HEK293 (cell line): ENCODE data around the gene PXYLP1.

Experiments
- CTCF ChIA-PET: fragments of 350-600 bp; formaldehyde crosslinking; extraction: SDS; loops from one replicate; lab custom pipeline; 2021; ENCODE audit warnings: antibody characterized with exemption; lab: Yijun Ruan, JAX
- POLR2A ChIA-PET: fragments of 300-600 bp; formaldehyde crosslinking; extraction: SDS; loops from one replicate; lab custom pipeline; 2020; ENCODE audit warnings: antibody characterized with exemption, inconsistent platforms; lab: Yijun Ruan, JAX
- H3K27ac ChIP-seq: fragments of 200-500 bp; sonication (Bioruptor generic); 2 replicates; pipeline ENCODE4 v1.5.1; 2014; ENCODE audit warnings: low read depth, low read length, control low read depth, inconsistent platforms; ENCODE audit errors: extremely low read depth
- H3K36me3 ChIP-seq, 2 experiments: fragments of 200-500 bp in 1 of 2; sonication (Bioruptor generic) in 1 of 2; 1 replicate in 1 of 2; 2 replicates in 1 of 2; pipeline ENCODE4 v1.5.1; 2014 to 2017; ENCODE audit warnings: inconsistent platforms in 2 of 2, low read length in 2 of 2; ENCODE audit not compliant: control insufficient read depth in 2 of 2, insufficient read depth in 1 of 2
- H3K4me1 ChIP-seq: fragments of 200-500 bp; sonication (Bioruptor generic); 2 replicates; pipeline ENCODE4 v1.5.1; 2014; ENCODE audit warnings: mild to moderate bottlenecking, low read length, inconsistent platforms; ENCODE audit not compliant: control insufficient read depth, insufficient read depth
- H3K4me3 ChIP-seq: 2 replicates; pipeline ENCODE4 v1.5.1; 2011; ENCODE audit warnings: low read depth, mild to moderate bottlenecking, control low read depth, low read length, moderate library complexity
- H3K9me3 ChIP-seq: fragments of 200-500 bp; sonication (Bioruptor generic); 2 replicates; pipeline ENCODE4 v1.5.1; 2014; ENCODE audit warnings: low read depth, low read length, inconsistent platforms; ENCODE audit not compliant: control insufficient read depth, insufficient read depth
- KLF7 ChIP-seq: fragments of 450-650 bp; formaldehyde crosslinking; IDR thresholded peaks from 2 replicates; pipeline ENCODE4 v1.5.1; 2016; ENCODE audit warnings: missing biosample characterization, missing genetic modification characterization, borderline replicate concordance
- ZBTB10 ChIP-seq: fragments of 450-650 bp; formaldehyde crosslinking; IDR thresholded peaks from 2 replicates; pipeline ENCODE4 v1.5.1; 2016; ENCODE audit warnings: missing biosample characterization, missing genetic modification characterization
- ZEB2 ChIP-seq: fragments of 450-650 bp; formaldehyde crosslinking; IDR thresholded peaks from 2 replicates; pipeline ENCODE4 v1.5.1; 2016; ENCODE audit warnings: missing biosample characterization, missing genetic modification characterization
- ZFHX2 ChIP-seq: fragments of 450-650 bp; formaldehyde crosslinking; conservative IDR thresholded peaks from 2 replicates; pipeline ENCODE4 v1.5.1; 2016; ENCODE audit warnings: missing biosample characterization, missing genetic modification characterization
- ZNF223 ChIP-seq: fragments of 450-650 bp; formaldehyde crosslinking; IDR thresholded peaks from 2 replicates; pipeline ENCODE4 v1.5.1; 2016; ENCODE audit warnings: missing biosample characterization, missing genetic modification characterization
- ZNF24 ChIP-seq: fragments of 450-650 bp; formaldehyde crosslinking; IDR thresholded peaks from 2 replicates; pipeline ENCODE4 v1.5.1; 2016; ENCODE audit warnings: missing biosample characterization, missing genetic modification characterization
- ZNF324 ChIP-seq: fragments of 450-650 bp; formaldehyde crosslinking; IDR thresholded peaks from 2 replicates; pipeline ENCODE4 v1.5.1; 2016; ENCODE audit warnings: missing biosample characterization, missing genetic modification characterization
- ZNF391 ChIP-seq: fragments of 450-650 bp; formaldehyde crosslinking; IDR thresholded peaks from 2 replicates; pipeline ENCODE4 v1.5.1; 2016; ENCODE audit warnings: low read depth, missing biosample characterization, missing genetic modification characterization, borderline replicate concordance
- ZNF548 ChIP-seq: fragments of 450-650 bp; formaldehyde crosslinking; IDR thresholded peaks from 2 replicates; pipeline ENCODE4 v1.5.1; 2016; ENCODE audit warnings: missing biosample characterization, missing genetic modification characterization
- ZNF654 ChIP-seq: fragments of 450-650 bp; formaldehyde crosslinking; IDR thresholded peaks from 2 replicates; pipeline ENCODE4 v1.5.1; 2016; ENCODE audit warnings: low read depth, missing biosample characterization, missing genetic modification characterization
- ZNF701 ChIP-seq: fragments of 450-650 bp; formaldehyde crosslinking; IDR thresholded peaks from 2 replicates; pipeline ENCODE4 v1.5.1; 2016; ENCODE audit warnings: missing biosample characterization, missing genetic modification characterization
- TF ChIP-seq, protein P1 (sequence below): fragments of 450-650 bp; formaldehyde crosslinking; IDR thresholded peaks from 2 replicates; pipeline ENCODE4 v1.5.1; 2016; ENCODE audit warnings: missing biosample characterization, missing genetic modification characterization
- TF ChIP-seq, protein P2 (sequence below): fragments of 450-650 bp; formaldehyde crosslinking; IDR thresholded peaks from 2 replicates; pipeline ENCODE4 v1.5.1; 2016; ENCODE audit warnings: missing biosample characterization, missing genetic modification characterization
- TF ChIP-seq, protein P3 (sequence below): fragments of 450-650 bp; formaldehyde crosslinking; IDR thresholded peaks from 2 replicates; pipeline ENCODE4 v1.5.1; 2016; ENCODE audit warnings: missing biosample characterization, missing genetic modification characterization
- TF ChIP-seq, protein P4 (sequence below): sonication (generic); formaldehyde crosslinking; IDR thresholded peaks from 2 replicates; pipeline ENCODE4 v1.8.1; 2022; ENCODE audit warnings: mild to moderate bottlenecking, moderate library complexity, missing genetic modification reagents
- TF ChIP-seq, protein P5 (sequence below): fragments of 450-650 bp; formaldehyde crosslinking; IDR thresholded peaks from 2 replicates; pipeline ENCODE4 v1.5.1; 2016; ENCODE audit warnings: missing biosample characterization, missing genetic modification characterization
- TF ChIP-seq, protein P6 (sequence below): fragments of 450-650 bp; formaldehyde crosslinking; IDR thresholded peaks from 2 replicates; pipeline ENCODE4 v1.5.1; 2016; ENCODE audit warnings: missing biosample characterization, missing genetic modification characterization

PXYLP1 gene

DNA sequence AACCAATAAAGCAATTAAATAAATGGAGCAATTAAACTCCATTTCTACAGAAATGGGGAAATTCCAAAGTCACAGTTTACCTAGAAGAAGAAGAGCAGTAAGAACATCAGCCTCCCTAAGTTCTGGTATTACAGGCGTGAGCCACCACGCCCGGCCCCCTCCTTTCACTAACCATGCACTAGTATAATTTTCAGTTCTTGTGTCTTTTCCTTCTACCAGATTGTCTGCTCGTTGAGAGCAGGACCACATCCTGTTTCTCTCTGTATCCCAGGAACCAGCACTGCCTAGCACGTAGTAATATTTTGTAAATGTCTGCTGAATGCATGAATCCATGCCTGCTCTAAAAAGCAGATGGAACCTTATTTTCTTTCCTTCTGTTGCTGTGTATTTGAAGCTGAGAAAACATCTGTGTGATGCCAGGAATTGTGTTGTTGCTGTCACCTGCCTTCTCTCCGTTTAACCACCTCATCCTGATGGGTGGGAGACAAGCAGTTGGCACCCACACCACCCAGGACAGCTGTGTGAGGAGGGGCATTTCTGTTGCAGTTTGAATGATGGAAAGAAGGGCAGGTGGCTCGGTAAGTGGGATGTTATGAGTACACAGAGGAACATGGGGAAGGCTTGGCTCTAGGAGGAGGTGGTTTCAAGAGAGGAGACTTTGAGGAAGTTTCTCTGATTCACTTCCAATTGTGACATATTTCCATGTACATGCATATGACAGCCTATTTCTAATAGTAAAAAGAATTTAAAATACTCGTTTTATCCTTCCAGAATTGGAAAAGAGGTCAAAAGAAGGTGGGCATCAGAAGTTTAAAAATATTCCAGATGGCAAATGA is 30.1 kb downstream of the PXYLP1 start:
- TF ChIP-seq KLF7 (no peak), ZBTB10 (tag by site-specific recombination) (no peak), ZNF548 (tag by site-specific recombination) (no peak), ZEB2 (no peak), ZNF223 (tag by site-specific recombination) (no peak)
- TF ChIP-seq, protein P1, sequence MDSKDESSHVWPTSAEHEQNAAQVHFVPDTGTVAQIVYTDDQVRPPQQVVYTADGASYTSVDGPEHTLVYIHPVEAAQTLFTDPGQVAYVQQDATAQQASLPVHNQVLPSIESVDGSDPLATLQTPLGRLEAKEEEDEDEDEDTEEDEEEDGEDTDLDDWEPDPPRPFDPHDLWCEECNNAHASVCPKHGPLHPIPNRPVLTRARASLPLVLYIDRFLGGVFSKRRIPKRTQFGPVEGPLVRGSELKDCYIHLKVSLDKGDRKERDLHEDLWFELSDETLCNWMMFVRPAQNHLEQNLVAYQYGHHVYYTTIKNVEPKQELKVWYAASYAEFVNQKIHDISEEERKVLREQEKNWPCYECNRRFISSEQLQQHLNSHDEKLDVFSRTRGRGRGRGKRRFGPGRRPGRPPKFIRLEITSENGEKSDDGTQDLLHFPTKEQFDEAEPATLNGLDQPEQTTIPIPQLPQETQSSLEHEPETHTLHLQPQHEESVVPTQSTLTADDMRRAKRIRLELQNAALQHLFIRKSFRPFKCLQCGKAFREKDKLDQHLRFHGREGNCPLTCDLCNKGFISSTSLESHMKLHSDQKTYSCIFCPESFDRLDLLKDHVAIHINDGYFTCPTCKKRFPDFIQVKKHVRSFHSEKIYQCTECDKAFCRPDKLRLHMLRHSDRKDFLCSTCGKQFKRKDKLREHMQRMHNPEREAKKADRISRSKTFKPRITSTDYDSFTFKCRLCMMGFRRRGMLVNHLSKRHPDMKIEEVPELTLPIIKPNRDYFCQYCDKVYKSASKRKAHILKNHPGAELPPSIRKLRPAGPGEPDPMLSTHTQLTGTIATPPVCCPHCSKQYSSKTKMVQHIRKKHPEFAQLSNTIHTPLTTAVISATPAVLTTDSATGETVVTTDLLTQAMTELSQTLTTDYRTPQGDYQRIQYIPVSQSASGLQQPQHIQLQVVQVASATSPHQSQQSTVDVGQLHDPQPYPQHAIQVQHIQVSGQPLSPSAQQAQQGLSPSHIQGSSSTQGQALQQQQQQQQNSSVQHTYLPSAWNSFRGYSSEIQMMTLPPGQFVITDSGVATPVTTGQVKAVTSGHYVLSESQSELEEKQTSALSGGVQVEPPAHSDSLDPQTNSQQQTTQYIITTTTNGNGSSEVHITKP (tag by site-specific recombination), result no peak
- ChIA-PET CTCF (no interaction called here), POLR2A (no interaction called here)
- Histone ChIP-seq H3K4me3 (no peak overlapping the region), H3K27ac (no peak overlapping the region), H3K4me1 (no peaks in the 10 kb centered on the region), H3K9me3 (no peaks in the 10 kb centered on the region), H3K36me3 (peaks cover 0 to 19% of the 10 kb centered on the region in 2 experiments; a peak in 1 of 3 replicates)

GRCh38 chr3:141262308-141262705 is 30.7 kb downstream of the PXYLP1 start:
- Histone ChIP-seq H3K4me3 (no peak overlapping the region), H3K4me1 (no peaks in the 10 kb centered on the region), H3K9me3 (no peaks in the 10 kb centered on the region)
- TF ChIP-seq ZFHX2 (tag by site-specific recombination), result no peak
- no peak for TF ChIP-seq ZNF223 (tag by site-specific recombination)
- TF ChIP-seq, protein P2, sequence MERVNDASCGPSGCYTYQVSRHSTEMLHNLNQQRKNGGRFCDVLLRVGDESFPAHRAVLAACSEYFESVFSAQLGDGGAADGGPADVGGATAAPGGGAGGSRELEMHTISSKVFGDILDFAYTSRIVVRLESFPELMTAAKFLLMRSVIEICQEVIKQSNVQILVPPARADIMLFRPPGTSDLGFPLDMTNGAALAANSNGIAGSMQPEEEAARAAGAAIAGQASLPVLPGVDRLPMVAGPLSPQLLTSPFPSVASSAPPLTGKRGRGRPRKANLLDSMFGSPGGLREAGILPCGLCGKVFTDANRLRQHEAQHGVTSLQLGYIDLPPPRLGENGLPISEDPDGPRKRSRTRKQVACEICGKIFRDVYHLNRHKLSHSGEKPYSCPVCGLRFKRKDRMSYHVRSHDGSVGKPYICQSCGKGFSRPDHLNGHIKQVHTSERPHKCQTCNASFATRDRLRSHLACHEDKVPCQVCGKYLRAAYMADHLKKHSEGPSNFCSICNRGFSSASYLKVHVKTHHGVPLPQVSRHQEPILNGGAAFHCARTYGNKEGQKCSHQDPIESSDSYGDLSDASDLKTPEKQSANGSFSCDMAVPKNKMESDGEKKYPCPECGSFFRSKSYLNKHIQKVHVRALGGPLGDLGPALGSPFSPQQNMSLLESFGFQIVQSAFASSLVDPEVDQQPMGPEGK (tag by site-specific recombination), result no peak
- no peak for TF ChIP-seq ZNF391
- TF ChIP-seq ZNF654 (tag by site-specific recombination), result no peak
- TF ChIP-seq, protein P3, sequence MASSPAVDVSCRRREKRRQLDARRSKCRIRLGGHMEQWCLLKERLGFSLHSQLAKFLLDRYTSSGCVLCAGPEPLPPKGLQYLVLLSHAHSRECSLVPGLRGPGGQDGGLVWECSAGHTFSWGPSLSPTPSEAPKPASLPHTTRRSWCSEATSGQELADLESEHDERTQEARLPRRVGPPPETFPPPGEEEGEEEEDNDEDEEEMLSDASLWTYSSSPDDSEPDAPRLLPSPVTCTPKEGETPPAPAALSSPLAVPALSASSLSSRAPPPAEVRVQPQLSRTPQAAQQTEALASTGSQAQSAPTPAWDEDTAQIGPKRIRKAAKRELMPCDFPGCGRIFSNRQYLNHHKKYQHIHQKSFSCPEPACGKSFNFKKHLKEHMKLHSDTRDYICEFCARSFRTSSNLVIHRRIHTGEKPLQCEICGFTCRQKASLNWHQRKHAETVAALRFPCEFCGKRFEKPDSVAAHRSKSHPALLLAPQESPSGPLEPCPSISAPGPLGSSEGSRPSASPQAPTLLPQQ (tag by site-specific recombination), result no peak
- TF ChIP-seq ZNF701, result no peak
- TF ChIP-seq, protein P4, sequence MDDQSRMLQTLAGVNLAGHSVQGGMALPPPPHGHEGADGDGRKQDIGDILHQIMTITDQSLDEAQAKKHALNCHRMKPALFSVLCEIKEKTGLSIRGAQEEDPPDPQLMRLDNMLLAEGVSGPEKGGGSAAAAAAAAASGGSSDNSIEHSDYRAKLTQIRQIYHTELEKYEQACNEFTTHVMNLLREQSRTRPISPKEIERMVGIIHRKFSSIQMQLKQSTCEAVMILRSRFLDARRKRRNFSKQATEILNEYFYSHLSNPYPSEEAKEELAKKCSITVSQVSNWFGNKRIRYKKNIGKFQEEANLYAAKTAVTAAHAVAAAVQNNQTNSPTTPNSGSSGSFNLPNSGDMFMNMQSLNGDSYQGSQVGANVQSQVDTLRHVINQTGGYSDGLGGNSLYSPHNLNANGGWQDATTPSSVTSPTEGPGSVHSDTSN, result no peak
- TF ChIP-seq, protein P5, sequence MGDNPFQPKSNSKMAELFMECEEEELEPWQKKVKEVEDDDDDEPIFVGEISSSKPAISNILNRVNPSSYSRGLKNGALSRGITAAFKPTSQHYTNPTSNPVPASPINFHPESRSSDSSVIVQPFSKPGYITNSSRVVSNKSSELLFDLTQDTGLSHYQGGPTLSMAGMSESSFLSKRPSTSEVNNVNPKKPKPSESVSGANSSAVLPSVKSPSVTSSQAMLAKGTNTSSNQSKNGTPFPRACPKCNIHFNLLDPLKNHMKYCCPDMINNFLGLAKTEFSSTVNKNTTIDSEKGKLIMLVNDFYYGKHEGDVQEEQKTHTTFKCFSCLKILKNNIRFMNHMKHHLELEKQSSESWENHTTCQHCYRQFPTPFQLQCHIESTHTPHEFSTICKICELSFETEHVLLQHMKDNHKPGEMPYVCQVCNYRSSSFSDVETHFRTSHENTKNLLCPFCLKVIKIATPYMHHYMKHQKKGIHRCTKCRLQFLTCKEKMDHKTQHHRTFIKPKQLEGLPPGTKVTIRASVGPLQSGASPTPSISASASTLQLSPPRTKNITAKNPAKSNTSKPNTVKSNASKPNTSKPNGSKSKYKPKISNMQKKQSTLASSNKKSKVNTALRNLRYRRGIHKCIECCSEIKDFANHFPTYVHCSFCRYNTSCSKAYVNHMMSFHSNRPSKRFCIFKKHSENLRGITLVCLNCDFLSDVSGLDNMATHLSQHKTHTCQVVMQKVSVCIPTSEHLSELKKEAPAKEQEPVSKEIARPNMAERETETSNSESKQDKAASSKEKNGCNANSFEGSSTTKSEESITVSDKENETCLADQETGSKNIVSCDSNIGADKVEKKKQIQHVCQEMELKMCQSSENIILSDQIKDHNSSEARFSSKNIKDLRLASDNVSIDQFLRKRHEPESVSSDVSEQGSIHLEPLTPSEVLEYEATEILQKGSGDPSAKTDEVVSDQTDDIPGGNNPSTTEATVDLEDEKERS (tag by site-specific recombination), result no peak
- TF ChIP-seq, protein P6, sequence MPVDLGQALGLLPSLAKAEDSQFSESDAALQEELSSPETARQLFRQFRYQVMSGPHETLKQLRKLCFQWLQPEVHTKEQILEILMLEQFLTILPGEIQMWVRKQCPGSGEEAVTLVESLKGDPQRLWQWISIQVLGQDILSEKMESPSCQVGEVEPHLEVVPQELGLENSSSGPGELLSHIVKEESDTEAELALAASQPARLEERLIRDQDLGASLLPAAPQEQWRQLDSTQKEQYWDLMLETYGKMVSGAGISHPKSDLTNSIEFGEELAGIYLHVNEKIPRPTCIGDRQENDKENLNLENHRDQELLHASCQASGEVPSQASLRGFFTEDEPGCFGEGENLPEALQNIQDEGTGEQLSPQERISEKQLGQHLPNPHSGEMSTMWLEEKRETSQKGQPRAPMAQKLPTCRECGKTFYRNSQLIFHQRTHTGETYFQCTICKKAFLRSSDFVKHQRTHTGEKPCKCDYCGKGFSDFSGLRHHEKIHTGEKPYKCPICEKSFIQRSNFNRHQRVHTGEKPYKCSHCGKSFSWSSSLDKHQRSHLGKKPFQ (tag by site-specific recombination), result no peak
- no peak for TF ChIP-seq ZNF24
- TF ChIP-seq ZNF324 (tag by site-specific recombination), result no peak
- TF ChIP-seq, all 188 proteins: peak for 0
- peaks cover 0 to 19% of the 10 kb centered on the region in 2 experiments; a peak in 1 of 3 replicates for H3K36me3 ChIP-seq
- H3K27ac ChIP-seq, result no peak overlapping the region
- ChIA-PET POLR2A (no interaction called here), CTCF (interaction anchor here (0.7 kb wide), 1 partner anchor 20 kb away, joined by 4 read pairs; no protein-coding TSS in a partner anchor)
